Endothelial cell of umbilical vein (primary cell): Measurements from ENCODE around the gene TDRKH. TPM values are rescaled to one million over a fixed set of nuclear protein-coding genes. Genes with fewer than 3 reads are reported as not detected.

ENCODE experiments used
- BruUV-seq: library from RNA; stranded (reverse); fragments of 400-500 nt; replicated peaks from 2 replicates; lab custom pipeline; 2021; lab: Mats Ljungman, UMichigan
- CTCF ChIA-PET: fragments of 300-600, 350-600 bp; sonication (Branson Sonifier 250); formaldehyde crosslinking; loops from one replicate; lab custom pipeline; 2021; ENCODE audit warnings: antibody characterized with exemption, inconsistent platforms; lab: Charles Lee
- POLR2A ChIA-PET: fragments of 300-600, 350-600 bp; sonication (Branson Sonifier 250); formaldehyde crosslinking; loops from one replicate; lab custom pipeline; 2021; ENCODE audit warnings: antibody characterized with exemption, inconsistent platforms; lab: Charles Lee
- DNase-seq: peaks from one replicate; pipeline ENCODE4 v3.0.0-alpha.2; 2011; ENCODE audit warnings: low read depth, low spot score
- FAIRE-seq: peaks from 2 replicates; lab custom pipeline; 2011; peaks lifted over from hg19 to GRCh38; lab: Jason Lieb, UNC
- H2AFZ ChIP-seq: 2 replicates; pipeline ENCODE4 v1.6.0; 2012; ENCODE audit warnings: low read depth, low read length, control low read depth, inconsistent platforms
- H3K27ac ChIP-seq: 2 replicates; pipeline ENCODE4 v1.5.1; 2011; ENCODE audit warnings: low read depth, mild to moderate bottlenecking, control low read depth, low read length, moderate library complexity; ENCODE audit not compliant: insufficient read depth
- H3K27me3 ChIP-seq, 2 experiments: 2 replicates each; pipeline versions ENCODE4 v1.6.0 to v1.6.1; 2011; ENCODE audit warnings: low read length in 2 of 2, mixed read lengths in 1 of 2; ENCODE audit not compliant: control insufficient read depth in 2 of 2, insufficient read depth in 2 of 2
- H3K36me3 ChIP-seq, 2 experiments: 2 replicates in 1 of 2; 3 replicates in 1 of 2; pipeline ENCODE4 v1.5.1; 2011; ENCODE audit warnings: low read length in 2 of 2, mild to moderate bottlenecking in 1 of 2, moderate library complexity in 1 of 2; ENCODE audit not compliant: control insufficient read depth in 2 of 2, insufficient read depth in 2 of 2; ENCODE audit errors: extremely low read depth in 1 of 2
- H3K4me1 ChIP-seq: 3 replicates; pipeline ENCODE4 v1.5.1; 2011; ENCODE audit warnings: mild to moderate bottlenecking, low read length; ENCODE audit not compliant: control insufficient read depth, insufficient read depth; ENCODE audit errors: extremely low read depth
- H3K4me2 ChIP-seq: 2 replicates; pipeline ENCODE4 v1.6.1; 2011; ENCODE audit warnings: low read length, control low read depth, mixed read lengths; ENCODE audit not compliant: insufficient read depth
- H3K4me3 ChIP-seq, 3 experiments: fragments of 200-600 bp in 1 of 3; sonication (generic), shearing (Covaris generic) in 1 of 3; replicated peaks in 1 of 3; 2 replicates each; pipeline ENCODE4 v1.5.1; 2011 to 2016; ENCODE audit warnings: control low read depth in 3 of 3, low read length in 3 of 3, mild to moderate bottlenecking in 2 of 3, inconsistent platforms in 1 of 3, low read depth in 1 of 3, moderate library complexity in 1 of 3; ENCODE audit not compliant: insufficient read depth in 1 of 3
- H3K79me2 ChIP-seq: 2 replicates; pipeline ENCODE4 v1.6.0; 2012; ENCODE audit warnings: low read length, inconsistent platforms; ENCODE audit not compliant: control insufficient read depth, insufficient read depth
- H3K9ac ChIP-seq: replicated peaks from 2 replicates; pipeline ENCODE3; 2011; ENCODE audit warnings: low read length, control low read depth; ENCODE audit not compliant: insufficient read depth; ENCODE audit errors: extremely low read depth
- H3K9me1 ChIP-seq: replicated peaks from 3 replicates; pipeline ENCODE4 v1.6.0; 2011; ENCODE audit warnings: mild to moderate bottlenecking, low read length; ENCODE audit not compliant: control insufficient read depth, insufficient read depth; ENCODE audit errors: extremely low read depth
- H3K9me3 ChIP-seq: replicated peaks from 2 replicates; pipeline ENCODE4 v1.5.1; 2012; ENCODE audit warnings: low read length, inconsistent platforms; ENCODE audit not compliant: control insufficient read depth, insufficient read depth
- H4K20me1 ChIP-seq: replicated peaks from 2 replicates; pipeline ENCODE3; 2011; ENCODE audit warnings: mild to moderate bottlenecking, low read length; ENCODE audit not compliant: control insufficient read depth, insufficient read depth; ENCODE audit errors: extremely low read depth
- CTCF ChIP-seq, 2 donors: IDR thresholded peaks; 1 replicate in 1 of 2; 2 replicates in 1 of 2; pipeline ENCODE4 v1.5.1; 2011; ENCODE audit warnings: low read length in 2 of 2, mild to moderate bottlenecking in 2 of 2, moderate library complexity in 2 of 2, control low read depth in 1 of 2, inconsistent platforms in 1 of 2, low read depth in 1 of 2; ENCODE audit not compliant: insufficient read depth in 1 of 2; ENCODE audit errors: extremely low read depth in 1 of 2
- EZH2 ChIP-seq: IDR thresholded peaks from 2 replicates; pipeline ENCODE4 v1.6.1; 2012; ENCODE audit warnings: borderline replicate concordance, low read depth, mild to moderate bottlenecking, moderate library complexity, low read length, inconsistent platforms; ENCODE audit not compliant: severe bottlenecking
- FOS ChIP-seq: IDR thresholded peaks from 2 replicates; pipeline ENCODE4 v1.6.1; 2011; ENCODE audit warnings: mild to moderate bottlenecking, low read length, moderate library complexity, borderline replicate concordance; ENCODE audit not compliant: insufficient read depth
- GATA2 ChIP-seq: IDR thresholded peaks from 2 replicates; pipeline ENCODE4 v1.7.0; 2011; ENCODE audit warnings: low read depth, mild to moderate bottlenecking, moderate library complexity, mixed read lengths, low read length; ENCODE audit not compliant: insufficient read length, insufficient read depth
- JUN ChIP-seq: IDR thresholded peaks from 2 replicates; pipeline ENCODE4 v1.6.1; 2011; ENCODE audit warnings: borderline replicate concordance, low read depth; ENCODE audit not compliant: insufficient read length, insufficient read depth
- MYC ChIP-seq: IDR thresholded peaks from one replicate; pipeline ENCODE4 v1.6.1; 2011; ENCODE audit warnings: mild to moderate bottlenecking, low read depth, low read length
- POLR2A ChIP-seq: IDR thresholded peaks from 2 replicates; pipeline ENCODE4 v1.6.1; 2012; ENCODE audit warnings: low read depth, mild to moderate bottlenecking, control low read depth, low read length
- POLR2AphosphoS5 ChIP-seq: IDR thresholded peaks from 2 replicates; pipeline ENCODE4 v1.6.1; 2012; ENCODE audit warnings: low read depth, mild to moderate bottlenecking, control low read depth, low read length, moderate library complexity; ENCODE audit not compliant: insufficient read depth
- dilution Hi-C: fragments of 300-500 bp; cut with MboI; formaldehyde crosslinking; loops from one replicate; pipeline ENCODE4 v1.15.0; 2019; ENCODE audit warnings: low sequenced_read_pairs; ENCODE audit not compliant: extremely low pct_ligation_motif_present
- intact Hi-C: fragments of 100-400 bp; cut with micrococcal nuclease; formaldehyde crosslinking; loops from one replicate; pipeline ENCODE4 v1.10.0; 2022
- polyA plus RNA-seq, 4 experiments: library from polyadenylated mRNA; depleted of rRNA in 3 of 4; stranded (reverse) in 3 of 4; unstranded in 1 of 4; fragments of >200 nt; gene quantifications; 2 replicates each; pipeline versions ENCODE4 v1.2.1 to v1.2.3, GENCODE V29; 2011 to 2012; ENCODE audit warnings: missing spikeins in 1 of 4
- total RNA-seq: library from RNA; stranded (reverse); gene quantifications from 2 replicates; pipeline ENCODE4 v1.2.3, GENCODE V29; 2021
- TF ChIP-seq, protein P1 (sequence below): IDR thresholded peaks from 2 replicates; pipeline ENCODE4 v1.6.1; 2011; ENCODE audit not compliant: insufficient read depth, insufficient read length

Gene TDRKH
- total and polyA plus RNA-seq, 2 donors (not counting 3 experiments of a cell fraction or from before 2014, with no cell fraction given), result 3.9 to 9.6 TPM

DNA sequence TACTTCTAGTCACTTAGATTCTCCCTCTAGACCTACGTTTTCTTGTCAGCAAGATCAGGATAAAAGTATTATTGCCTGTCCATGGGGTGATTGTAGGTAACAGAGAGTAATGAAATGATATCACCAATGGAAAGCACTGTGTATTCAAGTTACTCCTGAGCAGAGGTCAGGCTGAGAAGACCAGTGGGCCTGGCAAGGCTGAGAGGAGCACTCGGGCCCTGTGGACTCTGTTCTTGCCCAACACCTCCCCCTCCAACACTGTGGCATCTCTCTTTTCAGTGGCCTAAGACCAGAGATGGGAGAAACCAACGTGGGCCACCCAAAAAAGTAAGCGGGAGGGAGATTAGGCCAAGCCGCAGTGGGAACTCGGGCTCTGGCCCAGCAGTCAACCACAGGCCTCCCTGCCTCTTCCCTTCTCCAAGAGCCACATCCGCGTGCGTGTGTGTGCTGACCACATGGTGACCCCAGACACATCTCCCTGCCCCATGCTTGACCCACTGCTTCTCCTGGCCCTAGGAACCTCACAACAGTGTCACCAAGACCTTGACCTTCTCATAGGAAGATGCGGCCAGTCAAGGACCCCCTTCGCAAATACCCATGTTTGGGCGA, 29.0 kb upstream of the TDRKH start:
- no peaks in the 10 kb centered on the region for H3K9me1 ChIP-seq
- dilution Hi-C loops, result no loop called here
- H3K4me2 ChIP-seq, result no peak overlapping the region
- no peaks in the 10 kb centered on the region for H3K79me2 ChIP-seq
- H3K9me3 ChIP-seq, result no peaks in the 10 kb centered on the region
- no peak overlapping the region for H3K9ac ChIP-seq
- H3K27me3 ChIP-seq, result peaks cover 0 to 7% of the 10 kb centered on the region in 2 experiments
- ChIA-PET CTCF (interaction anchor here (1.1 kb wide), 1 partner anchor 17 kb away, joined by 4 read pairs; no protein-coding TSS in a partner anchor), POLR2A (no interaction called here)
- H2AFZ ChIP-seq, result no peak overlapping the region
- no peaks in the 10 kb centered on the region for H3K4me1 ChIP-seq
- no TSS peak for BruUV-seq
- DNase-seq (no peak), FAIRE-seq (no peak)
- H3K4me3 ChIP-seq, result no peak overlapping the region
- no peaks in the 10 kb centered on the region for H3K36me3 ChIP-seq
- intact Hi-C loops, result no loop called here
- TF ChIP-seq FOS (no peak), EZH2 (no peak), POLR2A (no peak), GATA2 (no peak), CTCF (IDR thresholded peaks at IDR 0.05; ENCODE audit: extremely low read depth in 1 of 2, insufficient read depth in 1 of 2, low read depth in 1 of 2, low read length in 2 of 2) (no peak), POLR2AphosphoS5 (no peak), MYC (no peak), JUN (no peak)
- TF ChIP-seq, protein P1, sequence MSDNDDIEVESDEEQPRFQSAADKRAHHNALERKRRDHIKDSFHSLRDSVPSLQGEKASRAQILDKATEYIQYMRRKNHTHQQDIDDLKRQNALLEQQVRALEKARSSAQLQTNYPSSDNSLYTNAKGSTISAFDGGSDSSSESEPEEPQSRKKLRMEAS, result no peak
- H4K20me1 ChIP-seq, result no peaks in the 10 kb centered on the region
- no peak overlapping the region for H3K27ac ChIP-seq
